NT2/D1 (cell line): ENCODE results near the gene KISS1R.
"Not testable (repeated sequence)": the region's sequence is repeated elsewhere in the genome, so short reads cannot be mapped to it uniquely, and the experiment has no call there.

Experiments used
- DNase-seq: peaks from one replicate; pipeline ENCODE4 v3.0.0-alpha.2; 2011; ENCODE audit warnings: low read depth, low spot score
- H3K27me3 ChIP-seq: 2 replicates; pipeline ENCODE4 v1.6.0; 2011; ENCODE audit warnings: mild to moderate bottlenecking; ENCODE audit not compliant: insufficient read length, insufficient read depth
- H3K36me3 ChIP-seq: 2 replicates; pipeline ENCODE4 v1.6.1; 2011; ENCODE audit warnings: mild to moderate bottlenecking, low read length, mixed read lengths; ENCODE audit not compliant: insufficient read depth, insufficient read length
- H3K4me1 ChIP-seq: 2 replicates; pipeline ENCODE4 v1.5.1; 2011; ENCODE audit not compliant: insufficient read depth, insufficient read length
- H3K4me3 ChIP-seq: 2 replicates; pipeline ENCODE4 v1.5.1; 2011; ENCODE audit warnings: low read depth; ENCODE audit not compliant: insufficient read length
- H3K9ac ChIP-seq: 2 replicates; pipeline ENCODE4 v1.6.0; 2011; ENCODE audit warnings: low read depth; ENCODE audit not compliant: insufficient read length
- H3K9me3 ChIP-seq: 2 replicates; pipeline ENCODE4 v1.5.1; 2011; ENCODE audit warnings: mild to moderate bottlenecking, low read length; ENCODE audit not compliant: insufficient read depth
- SUZ12 ChIP-seq: IDR thresholded peaks from 2 replicates; pipeline ENCODE4 v1.6.1; 2011; ENCODE audit not compliant: insufficient read length, insufficient read depth; ENCODE audit errors: extremely low read depth
- YY1 ChIP-seq: IDR thresholded peaks from 2 replicates; pipeline ENCODE4 v1.6.1; 2011; ENCODE audit not compliant: insufficient read length, insufficient read depth
- ZNF274 ChIP-seq: IDR thresholded peaks from 2 replicates; pipeline ENCODE4 v1.6.1; 2011; ENCODE audit warnings: mild to moderate bottlenecking, low read depth, low read length

Gene KISS1R

DNA sequence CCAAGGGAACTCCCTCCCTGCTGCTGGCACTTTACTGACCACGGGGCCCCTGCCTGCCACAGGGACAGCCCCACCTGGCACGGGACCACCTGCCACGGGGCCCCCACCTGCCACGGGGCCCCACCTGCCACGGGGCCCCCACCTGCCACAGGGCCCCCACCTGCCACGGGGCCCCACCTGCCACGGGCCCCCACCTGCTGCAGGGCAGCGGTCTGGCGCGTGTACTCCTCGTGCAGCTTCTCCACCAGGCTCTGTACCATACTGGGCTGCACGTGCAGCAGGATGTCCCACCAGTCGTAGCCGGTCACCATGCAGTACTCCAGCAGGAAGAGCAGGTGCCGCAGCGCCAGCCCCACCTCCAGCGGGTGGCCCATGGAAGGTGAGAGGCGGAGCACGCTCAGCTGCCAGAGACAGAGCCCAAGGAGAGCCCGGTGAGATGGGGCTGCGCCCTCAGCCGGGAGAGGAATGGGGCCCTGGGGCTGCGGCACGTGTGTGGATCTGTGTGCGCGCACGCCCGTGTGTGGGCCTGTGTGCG, 40.3 kb upstream of the KISS1R start:
- peaks cover 6% of the 10 kb centered on the region for H3K4me1 ChIP-seq
- H3K9ac ChIP-seq, result no peak overlapping the region
- no peak overlapping the region for H3K4me3 ChIP-seq
- no peaks in the 10 kb centered on the region for H3K27me3 ChIP-seq
- TF ChIP-seq ZNF274 (no peak), SUZ12 (no peak), YY1 (no peak)
- H3K36me3 ChIP-seq, result peaks cover 58% of the 10 kb centered on the region
- no peak for DNase-seq
- H3K9me3 ChIP-seq, result peaks cover 6% of the 10 kb centered on the region; the same call in 1 of the 2 replicates

DNA sequence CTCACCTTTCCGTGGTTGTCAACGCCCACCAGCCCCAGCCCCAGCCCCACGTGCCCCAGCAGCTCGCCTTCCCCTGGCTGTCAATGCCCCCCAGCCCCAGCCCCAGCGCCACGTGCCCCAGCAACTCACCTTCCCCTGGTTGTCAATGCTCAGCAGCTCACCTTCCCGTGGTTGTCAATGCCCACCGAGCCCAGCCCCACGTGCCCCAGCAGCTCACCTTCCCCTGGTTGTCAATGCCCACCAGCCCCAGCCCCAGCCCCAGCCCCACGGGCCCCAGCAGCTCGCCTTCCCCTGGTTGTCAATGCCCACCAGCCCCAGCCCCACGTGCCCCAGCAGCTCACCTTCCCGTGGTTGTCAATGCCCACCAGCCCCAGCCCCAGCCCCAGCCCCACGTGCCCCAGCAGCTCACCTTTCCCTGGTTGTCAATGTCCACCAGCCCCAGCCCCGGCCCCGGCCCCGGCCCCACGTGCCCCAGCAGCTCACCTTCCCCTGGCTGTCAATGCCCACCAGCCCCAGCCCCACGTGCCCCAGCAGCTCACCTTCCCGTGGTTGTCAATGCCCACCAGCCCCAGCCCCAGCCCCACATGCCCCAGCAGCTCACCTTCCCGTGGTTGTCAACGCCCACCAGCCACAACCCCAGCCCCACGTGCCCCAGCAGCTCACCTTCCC, 39.0 kb upstream of the KISS1R start:
- not testable (repeated sequence) for H3K4me3 ChIP-seq, DNase-seq, H3K27me3 ChIP-seq, H3K9me3 ChIP-seq, H3K9ac ChIP-seq, H3K4me1 ChIP-seq
- peaks cover 71% of the 10 kb centered on the region for H3K36me3 ChIP-seq

DNA sequence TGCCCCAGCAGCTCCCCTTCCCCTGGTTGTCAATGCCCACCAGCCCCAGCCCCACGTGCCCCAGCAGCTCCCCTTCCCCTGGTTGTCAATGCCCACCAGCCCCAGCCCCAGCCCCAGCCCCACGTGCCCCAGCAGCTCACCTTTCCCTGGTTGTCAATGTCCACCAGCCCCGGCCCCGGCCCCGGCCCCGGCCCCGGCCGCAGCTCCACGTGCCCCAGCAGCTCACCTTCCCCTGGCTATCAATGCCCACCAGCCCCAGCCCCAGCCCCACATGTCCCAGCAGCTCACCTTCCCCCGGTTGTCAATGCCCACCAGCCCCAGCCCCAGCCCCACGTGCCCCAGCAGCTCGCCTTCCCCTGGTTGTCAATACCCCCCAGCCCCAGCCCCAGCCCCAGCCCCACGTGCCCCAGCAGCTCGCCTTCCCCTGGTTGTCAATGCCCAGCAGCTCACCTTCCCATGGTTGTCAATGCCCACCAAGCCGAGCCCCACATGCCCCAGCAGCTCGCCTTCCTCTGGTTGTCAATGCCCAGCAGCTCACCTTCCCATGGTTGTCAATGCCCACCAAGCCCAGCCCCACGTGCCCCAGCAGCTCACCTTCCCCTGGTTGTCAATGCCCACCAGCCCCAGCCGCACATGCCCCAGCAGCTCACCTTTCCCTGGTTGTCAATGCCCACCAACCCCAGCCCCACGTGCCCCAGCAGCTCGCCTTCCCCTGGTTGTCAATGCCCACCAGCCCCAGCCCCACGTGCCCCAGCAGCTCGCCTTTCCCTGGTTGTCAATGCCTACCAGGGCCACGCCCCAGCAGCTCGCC, 38.2 kb upstream of the KISS1R start:
- not testable (repeated sequence) for H3K27me3 ChIP-seq, H3K9me3 ChIP-seq, H3K9ac ChIP-seq, H3K4me1 ChIP-seq, DNase-seq, H3K4me3 ChIP-seq
- H3K36me3 ChIP-seq, result peaks cover 72% of the 10 kb centered on the region

DNA sequence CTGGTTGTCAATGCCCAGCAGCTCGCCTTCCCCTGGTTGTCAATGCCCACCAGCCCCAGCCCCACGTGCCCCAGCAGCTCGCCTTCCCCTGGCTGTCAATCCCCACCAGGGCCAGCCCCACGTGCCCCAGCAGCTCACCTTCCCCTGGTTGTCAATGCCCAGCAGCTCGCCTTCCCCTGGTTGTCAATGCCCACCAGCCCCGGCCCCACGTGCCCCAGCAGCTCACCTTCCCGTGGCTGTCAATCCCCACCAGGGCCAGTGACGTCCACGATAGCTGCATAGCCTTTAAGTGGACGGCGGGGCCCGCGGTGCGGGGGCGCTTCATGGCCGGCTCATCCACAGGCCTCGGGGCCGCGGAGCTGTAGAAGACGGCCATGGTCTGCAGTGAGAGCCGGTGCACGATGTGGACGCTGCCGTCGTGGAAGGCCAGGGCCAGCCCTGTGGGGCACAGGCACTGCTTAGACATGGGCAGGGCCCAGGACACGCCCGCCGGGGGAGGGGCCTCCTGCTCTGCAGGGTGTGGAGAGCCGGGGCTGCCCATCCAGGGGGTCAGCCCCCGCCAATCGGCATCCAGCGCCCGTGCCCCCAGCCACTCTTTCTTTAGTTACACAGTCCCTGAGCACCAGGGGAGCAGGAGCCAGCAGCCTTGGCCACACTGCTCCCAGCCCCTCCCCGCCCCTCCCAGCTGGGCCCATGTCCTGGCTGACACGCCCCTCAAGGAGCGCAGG, 37.3 kb upstream of the KISS1R start:
- peaks cover 74% of the 10 kb centered on the region for H3K36me3 ChIP-seq
- peaks cover 6% of the 10 kb centered on the region for H3K4me1 ChIP-seq
- no peaks in the 10 kb centered on the region for H3K27me3 ChIP-seq
- TF ChIP-seq SUZ12 (no peak), YY1 (no peak), ZNF274 (no peak)
- peaks cover 6% of the 10 kb centered on the region; the same call in 1 of the 2 replicates for H3K9me3 ChIP-seq
- H3K9ac ChIP-seq, result no peak overlapping the region
- no peak overlapping the region for H3K4me3 ChIP-seq
- no peak for DNase-seq

DNA sequence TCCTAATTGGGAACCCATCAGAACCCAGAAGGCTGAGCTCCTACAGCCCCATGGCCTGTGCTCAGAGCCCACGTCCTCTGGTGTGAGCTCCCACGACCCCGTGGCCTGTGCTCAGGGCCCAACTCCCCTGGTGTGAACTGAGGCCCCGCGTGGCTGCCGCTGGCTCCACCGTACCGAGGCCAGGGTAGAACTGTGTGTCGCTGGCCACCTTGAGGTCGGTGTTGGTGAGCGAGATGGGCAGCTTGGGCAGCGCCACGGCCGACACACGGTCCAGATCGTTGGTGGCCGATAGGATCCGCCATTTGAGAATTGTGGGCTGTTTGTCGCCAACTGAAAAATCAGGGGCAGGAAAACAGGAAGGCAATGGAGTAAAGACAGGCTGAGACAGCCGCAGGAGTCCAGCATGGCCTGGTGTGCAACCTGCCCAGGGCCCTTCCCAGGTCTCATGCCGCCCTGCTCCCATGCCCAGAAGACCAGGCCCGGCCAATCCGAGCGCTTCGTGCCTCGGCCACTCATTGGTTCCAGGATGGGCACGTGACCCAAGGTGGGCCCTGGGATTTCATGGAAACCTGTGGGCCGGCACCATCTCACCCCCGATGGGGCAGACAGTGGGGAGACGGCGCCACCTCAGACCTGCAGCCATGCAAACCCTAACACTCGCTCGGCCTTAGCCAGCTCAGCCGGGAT, 35.6 kb upstream of the KISS1R start:
- no peaks in the 10 kb centered on the region for H3K27me3 ChIP-seq
- H3K4me3 ChIP-seq, result no peak overlapping the region
- TF ChIP-seq ZNF274 (no peak), YY1 (no peak), SUZ12 (no peak)
- H3K4me1 ChIP-seq, result peaks cover 7% of the 10 kb centered on the region
- no peak for DNase-seq
- H3K9me3 ChIP-seq, result peaks cover 6% of the 10 kb centered on the region; the same call in 1 of the 2 replicates
- peaks cover 76% of the 10 kb centered on the region for H3K36me3 ChIP-seq
- no peak overlapping the region for H3K9ac ChIP-seq

DNA sequence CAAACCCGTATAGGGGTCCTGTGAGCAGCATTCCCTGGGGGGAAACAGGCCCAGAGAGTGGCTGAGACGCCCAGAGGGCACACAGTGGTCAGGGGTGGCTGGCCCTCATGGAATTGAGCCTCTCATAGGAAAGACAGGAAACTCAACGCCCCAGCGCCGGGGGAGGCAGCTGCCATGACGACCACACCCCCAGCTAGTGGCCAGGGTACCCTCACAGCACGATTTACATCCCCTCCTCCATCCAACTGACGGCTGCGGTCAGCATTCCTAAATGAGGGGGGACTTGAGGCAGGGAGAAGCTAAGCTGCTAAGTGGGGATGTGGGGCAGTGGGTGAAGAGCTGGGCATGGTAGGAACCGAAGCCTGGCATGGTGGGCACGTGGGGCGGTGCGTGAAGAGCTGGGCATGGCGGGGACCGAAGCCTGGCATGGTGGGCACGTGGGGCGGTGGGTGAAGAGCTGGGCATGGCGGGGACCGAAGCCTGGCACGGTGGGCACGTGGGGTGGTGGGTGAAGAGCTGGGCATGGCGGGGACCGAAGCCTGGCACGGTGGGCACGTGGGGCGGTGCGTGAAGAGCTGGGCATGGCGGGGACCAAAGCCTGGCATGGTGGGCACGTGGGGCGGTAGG, 34.1 kb upstream of the KISS1R start:
- TF ChIP-seq YY1 (no peak), ZNF274 (no peak), SUZ12 (no peak)
- Histone ChIP-seq H3K27me3 (no peaks in the 10 kb centered on the region), H3K9me3 (peaks cover 6% of the 10 kb centered on the region; the same call in 1 of the 2 replicates), H3K4me1 (peaks cover 7% of the 10 kb centered on the region), H3K9ac (no peak overlapping the region), H3K36me3 (peaks cover 82% of the 10 kb centered on the region), H3K4me3 (no peak overlapping the region)
- no peak for DNase-seq
